Head of caudate nucleus (tissue), 42 donors: ENCODE results near the gene GRK3.

ENCODE experiments used
- DNase-seq, 42 donors: peaks; one replicate each; pipeline versions ENCODE4 v3.0.0 to v3.0.0-alpha.2; 2020 to 2021; ENCODE audit warnings: mixed read lengths in 7 of 42
- intact Hi-C: fragments of 100-400 bp; cut with DNase I; formaldehyde crosslinking; loops from one replicate; pipeline ENCODE4 v1.15.0; 2022

Gene GRK3

GRCh38 chr22:25645964-25646363 is 81.5 kb downstream of the GRK3 start:
- intact Hi-C loops: no loop called here
- no peak for DNase-seq

GRCh38 chr22:25650833-25651232 is 86.4 kb downstream of the GRK3 start:
- intact Hi-C loops: no loop called here
- no peak for DNase-seq

GRCh38 chr22:25651332-25652085 is 87.0 kb downstream of the GRK3 start:
- no peak for DNase-seq
- intact Hi-C loops: no loop called here

- no peak for DNase-seq
- intact Hi-C loops: no loop called here
These were observed 90.2 kb downstream of the GRK3 start for GRCh38 chr22:25654676-25655075.

- intact Hi-C loops: no loop called here
- DNase-seq: no peak
These were observed 91.0 kb downstream of the GRK3 start for GRCh38 chr22:25655371-25655935.

- intact Hi-C loops: no loop called here
- DNase-seq: no peak
These were observed 92.2 kb downstream of the GRK3 start for GRCh38 chr22:25656724-25657123.

- no peak for DNase-seq
- intact Hi-C loops: no loop called here
These were observed 94.2 kb downstream of the GRK3 start for GRCh38 chr22:25658633-25659032.

- intact Hi-C loops: no loop called here
- no peak for DNase-seq
These were observed 94.9 kb downstream of the GRK3 start for GRCh38 chr22:25659413-25659812.

GRCh38 chr22:25660336-25660735 is 95.9 kb downstream of the GRK3 start:
- intact Hi-C loops: no loop called here
- no peak for DNase-seq

GRCh38 chr22:25661073-25661472 is 96.6 kb downstream of the GRK3 start:
- intact Hi-C loops: no loop called here
- no peak for DNase-seq

GRCh38 chr22:25663654-25664053 is 99.2 kb downstream of the GRK3 start:
- intact Hi-C loops: no loop called here

GRCh38 chr22:25666308-25666707 is 101.8 kb downstream of the GRK3 start:
- intact Hi-C loops: no loop called here
- no peak for DNase-seq

More at GRCh38 chr22:25663654-25664053, 99.2 kb downstream of the GRK3 start:
- DNase-seq: no peak

- intact Hi-C loops: no loop called here
- DNase-seq: no peak
These were observed 104.0 kb downstream of the GRK3 start for GRCh38 chr22:25668437-25668836.

- intact Hi-C loops: no loop called here
- no peak for DNase-seq
These were observed 105.0 kb downstream of the GRK3 start for GRCh38 chr22:25669253-25670069.

GRCh38 chr22:25670070-25670461 is 105.6 kb downstream of the GRK3 start:
- intact Hi-C loops: no loop called here

GRCh38 chr22:25672289-25673084 is 108.0 kb downstream of the GRK3 start:
- intact Hi-C loops: no loop called here
- no peak for DNase-seq

More at GRCh38 chr22:25670070-25670461, 105.6 kb downstream of the GRK3 start:
- DNase-seq: no peak

- intact Hi-C loops: no loop called here
- no peak for DNase-seq
These were observed 109.2 kb downstream of the GRK3 start for GRCh38 chr22:25673713-25674112.

- DNase-seq: no peak
- intact Hi-C loops: no loop called here
These were observed 113.2 kb downstream of the GRK3 start for GRCh38 chr22:25677631-25678030.

- intact Hi-C loops: no loop called here
- DNase-seq: no peak
These were observed 115.6 kb downstream of the GRK3 start for GRCh38 chr22:25680051-25680450.
